ENCODE results near the gene YLPM1.

The YLPM1 gene

GRCh38 chr14:74860899-74861733, 98.0 kb downstream of the YLPM1 start:
- TF ChIP-seq CTCF (IDR thresholded peaks at IDR 0.05; ENCODE audit: insufficient read depth, missing control alignments): peak; percentile 92
- DNase-seq (ENCODE audit: insufficient read length, low spot score) (peak; percentile 33), FAIRE-seq (no peak)

DNA sequence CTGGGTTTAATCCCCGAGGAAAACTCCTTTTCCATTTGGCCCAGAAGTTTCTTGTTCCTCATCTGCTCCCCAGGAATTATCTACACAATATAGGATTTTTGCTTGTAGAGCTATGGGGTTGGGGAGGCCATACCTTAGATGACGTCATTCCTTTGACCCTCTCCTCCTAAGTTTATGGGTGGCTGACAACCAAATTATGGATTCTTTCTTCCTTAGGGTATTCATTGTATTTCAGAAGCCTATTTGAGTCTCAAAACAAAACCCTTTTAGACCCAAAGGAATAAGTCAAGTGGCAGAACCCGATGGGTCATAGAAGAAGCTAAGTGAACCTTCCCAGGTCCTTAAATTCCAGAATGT, 98.6 kb downstream of the YLPM1 start:
- DNase-seq (ENCODE audit: insufficient read length, low spot score): no peak
- FAIRE-seq: no peak
- no peak for TF ChIP-seq CTCF (IDR thresholded peaks at IDR 0.05; ENCODE audit: insufficient read depth, missing control alignments)

DNA sequence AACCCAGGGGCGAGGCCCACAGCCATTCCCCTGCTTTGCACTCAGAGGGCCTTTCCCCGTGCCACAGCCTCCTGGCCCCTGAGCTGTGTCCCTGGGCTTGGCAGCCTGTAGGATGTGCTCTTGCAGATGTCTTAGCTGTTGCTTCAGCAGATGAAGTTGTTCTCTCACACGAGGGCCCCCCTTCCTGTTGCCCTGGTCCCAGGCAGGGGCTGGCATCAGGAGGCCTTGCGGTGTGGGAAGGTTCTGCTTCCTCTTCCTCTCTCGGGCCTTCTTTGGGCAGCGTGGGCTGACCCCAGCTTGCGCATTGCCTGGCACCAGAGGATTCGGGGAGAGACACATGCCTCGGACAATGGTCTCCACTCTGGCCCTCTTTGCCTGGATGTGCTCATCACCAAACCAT, 100.2 kb downstream of the YLPM1 start:
- FAIRE-seq (no peak), DNase-seq (ENCODE audit: insufficient read length, low spot score) (no peak)
- TF ChIP-seq CTCF (IDR thresholded peaks at IDR 0.05; ENCODE audit: insufficient read depth, missing control alignments): no peak

- FAIRE-seq: no peak
- no peak for DNase-seq (ENCODE audit: insufficient read length, low spot score)
- no peak for TF ChIP-seq CTCF (IDR thresholded peaks at IDR 0.05; ENCODE audit: insufficient read depth, missing control alignments)
These were observed 101.1 kb downstream of the YLPM1 start for GRCh38 chr14:74864198-74864597.

GRCh38 chr14:74865156-74865555, 102.0 kb downstream of the YLPM1 start:
- TF ChIP-seq CTCF (IDR thresholded peaks at IDR 0.05; ENCODE audit: insufficient read depth, missing control alignments): no peak
- no peak for FAIRE-seq

DNA sequence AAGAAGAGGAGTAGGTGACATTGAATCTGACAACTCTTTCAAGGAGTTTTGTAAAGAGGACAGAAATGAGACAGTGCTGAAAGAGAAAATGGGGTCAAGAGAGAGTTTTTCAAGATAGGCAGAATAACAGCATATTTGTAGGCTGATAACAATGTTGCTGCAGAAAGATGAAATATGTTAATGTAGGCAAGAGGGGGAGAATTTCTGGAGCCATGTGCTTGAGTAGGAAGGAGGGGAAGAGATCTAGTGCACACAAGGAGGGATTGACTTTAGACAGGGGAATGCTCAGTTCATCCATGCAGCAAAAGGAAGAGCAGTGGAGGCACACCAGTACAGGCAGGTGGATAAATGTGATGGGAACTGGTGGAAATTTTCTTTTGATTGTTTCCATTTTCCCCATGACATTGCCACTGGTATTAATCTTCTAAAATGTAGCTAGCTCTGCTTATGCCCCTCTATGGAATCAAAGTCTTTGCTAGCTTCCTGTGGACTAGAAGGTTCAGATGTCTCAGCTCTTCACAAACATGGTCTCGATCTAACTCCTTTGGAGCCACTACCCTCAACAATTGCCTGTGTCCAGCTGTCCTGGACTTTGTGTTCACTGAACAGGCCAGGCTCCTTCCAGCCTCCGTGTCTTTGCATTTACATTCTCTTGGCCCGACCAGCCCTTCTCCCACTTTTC, 103.7 kb downstream of the YLPM1 start:
- FAIRE-seq: no peak
- DNase-seq (ENCODE audit: insufficient read length, low spot score): no peak
- TF ChIP-seq CTCF (IDR thresholded peaks at IDR 0.05; ENCODE audit: insufficient read depth, missing control alignments): no peak

More at GRCh38 chr14:74865156-74865555, 102.0 kb downstream of the YLPM1 start:
- DNase-seq (ENCODE audit: insufficient read length, low spot score): no peak

DNA sequence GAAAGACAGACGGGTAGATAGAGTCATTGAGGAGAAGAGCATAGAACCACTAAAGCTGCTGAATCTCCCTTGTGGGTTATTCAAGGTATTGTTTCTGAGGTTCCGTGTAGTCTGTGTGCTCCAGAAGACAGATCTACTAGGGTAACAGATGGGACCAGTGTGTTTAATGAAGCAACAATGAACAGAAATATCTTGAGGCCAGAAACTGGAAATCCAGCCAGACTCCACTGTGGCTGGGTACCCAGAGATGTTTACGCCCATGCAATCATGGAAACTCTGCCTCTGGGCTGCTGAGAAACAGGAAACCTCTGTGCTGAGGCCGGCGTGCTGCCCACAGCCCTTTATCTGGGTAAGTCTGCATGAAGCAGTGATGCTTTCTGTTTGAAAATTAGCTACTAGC, 104.6 kb downstream of the YLPM1 start:
- DNase-seq (ENCODE audit: insufficient read length, low spot score) (no peak), FAIRE-seq (no peak)
- no peak for TF ChIP-seq CTCF (IDR thresholded peaks at IDR 0.05; ENCODE audit: insufficient read depth, missing control alignments)

All from D721Med (cell line).